ENCODE results near the gene NRG2. TPM values are rescaled to one million over a fixed set of nuclear protein-coding genes. Genes with fewer than 3 reads are reported as not detected.

NRG2 gene
- total and polyA plus RNA-seq, 12 donors: 0.64 to 6.6 (median 2.9) TPM

- TF ChIP-seq, protein P1, sequence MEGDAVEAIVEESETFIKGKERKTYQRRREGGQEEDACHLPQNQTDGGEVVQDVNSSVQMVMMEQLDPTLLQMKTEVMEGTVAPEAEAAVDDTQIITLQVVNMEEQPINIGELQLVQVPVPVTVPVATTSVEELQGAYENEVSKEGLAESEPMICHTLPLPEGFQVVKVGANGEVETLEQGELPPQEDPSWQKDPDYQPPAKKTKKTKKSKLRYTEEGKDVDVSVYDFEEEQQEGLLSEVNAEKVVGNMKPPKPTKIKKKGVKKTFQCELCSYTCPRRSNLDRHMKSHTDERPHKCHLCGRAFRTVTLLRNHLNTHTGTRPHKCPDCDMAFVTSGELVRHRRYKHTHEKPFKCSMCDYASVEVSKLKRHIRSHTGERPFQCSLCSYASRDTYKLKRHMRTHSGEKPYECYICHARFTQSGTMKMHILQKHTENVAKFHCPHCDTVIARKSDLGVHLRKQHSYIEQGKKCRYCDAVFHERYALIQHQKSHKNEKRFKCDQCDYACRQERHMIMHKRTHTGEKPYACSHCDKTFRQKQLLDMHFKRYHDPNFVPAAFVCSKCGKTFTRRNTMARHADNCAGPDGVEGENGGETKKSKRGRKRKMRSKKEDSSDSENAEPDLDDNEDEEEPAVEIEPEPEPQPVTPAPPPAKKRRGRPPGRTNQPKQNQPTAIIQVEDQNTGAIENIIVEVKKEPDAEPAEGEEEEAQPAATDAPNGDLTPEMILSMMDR (IDR thresholded peaks at IDR 0.05): no peak
- H3K9me3 ChIP-seq: no peaks in the 10 kb centered on the region
- H3K27me3 ChIP-seq: peaks cover 0 to 56% (median 17%) of the 10 kb centered on the region in 7 donors
- no peak for ATAC-seq
- intact Hi-C loops (cut with DNase I): no loop called here
- H3K4me3 ChIP-seq: no peak overlapping the region
- DNase-seq: no peak
- H3K36me3 ChIP-seq: no peaks in the 10 kb centered on the region
- H3K27ac ChIP-seq: no peak overlapping the region
- 63 to 83% methylated on average over 2 of the region's 2 CpGs for WGBS, 2 donors
- peaks cover 15 to 32% (median 23%) of the 10 kb centered on the region in 9 donors for H3K4me1 ChIP-seq
These were observed 141.9 kb downstream of the NRG2 start for GRCh38 chr5:139901251-139901575.

- Histone ChIP-seq H3K27ac (no peak overlapping the region), H3K36me3 (no peaks in the 10 kb centered on the region), H3K4me1 (peaks cover 17 to 37% (median 28%) of the 10 kb centered on the region in 9 donors), H3K27me3 (peaks cover 0 to 51% (median 17%) of the 10 kb centered on the region in 7 donors), H3K9me3 (no peaks in the 10 kb centered on the region), H3K4me3 (no peak overlapping the region)
- no peak for ATAC-seq
- WGBS, 2 donors: 86 to 91% methylated on average over 3 of the region's 3 CpGs
- TF ChIP-seq, protein P1 (IDR thresholded peaks at IDR 0.05): no peak
- intact Hi-C loops (cut with DNase I): no loop called here
- DNase-seq: no peak
These were observed 142.4 kb downstream of the NRG2 start for GRCh38 chr5:139900546-139901250.

GRCh38 chr5:139898981-139899380 is 144.1 kb downstream of the NRG2 start:
- no peak for DNase-seq
- Histone ChIP-seq H3K4me1 (peaks cover 9 to 38% (median 25%) of the 10 kb centered on the region in 9 donors), H3K4me3 (no peak overlapping the region), H3K9me3 (no peaks in the 10 kb centered on the region), H3K36me3 (no peaks in the 10 kb centered on the region), H3K27me3 (peaks cover 0 to 33% (median 15%) of the 10 kb centered on the region in 7 donors), H3K27ac (no peak overlapping the region)
- intact Hi-C loops (cut with DNase I): loop anchor here in 1 of 10 donors (10.0 kb wide), 1 partner anchor 66 kb away; no protein-coding TSS in a partner anchor
- 82 to 93% methylated on average over 2 of the region's 2 CpGs for WGBS, 2 donors
- ATAC-seq: no peak
- TF ChIP-seq, protein P1 (IDR thresholded peaks at IDR 0.05): no peak

DNA sequence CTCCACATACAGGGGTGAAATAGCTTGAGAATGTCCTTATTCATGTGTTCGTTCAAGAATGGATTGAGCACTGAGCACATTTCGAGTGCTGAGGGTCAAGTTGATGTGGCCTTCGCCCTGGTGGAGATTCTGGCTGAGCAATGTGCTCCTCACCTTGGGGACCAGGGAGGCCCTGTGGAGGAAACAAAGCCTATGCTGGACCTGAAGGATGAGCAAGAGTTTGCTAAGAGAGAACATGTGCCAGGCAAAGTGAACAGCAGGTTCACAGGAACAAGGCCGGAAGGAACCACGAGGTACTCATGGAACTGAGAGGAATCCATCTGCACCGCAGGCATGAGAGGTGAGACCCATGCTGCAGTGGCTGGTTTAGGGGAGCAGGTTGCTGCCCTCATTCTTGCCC is 145.1 kb downstream of the NRG2 start:
- WGBS, 2 donors: 93 to 96% methylated on average over 6 of the region's 6 CpGs
- Histone ChIP-seq H3K4me3 (no peak overlapping the region), H3K9me3 (no peaks in the 10 kb centered on the region), H3K27ac (no peak overlapping the region), H3K4me1 (peaks cover 3 to 32% (median 18%) of the 10 kb centered on the region in 9 donors), H3K27me3 (peaks cover 0 to 23% (median 7%) of the 10 kb centered on the region in 7 donors), H3K36me3 (no peaks in the 10 kb centered on the region)
- TF ChIP-seq, protein P1 (IDR thresholded peaks at IDR 0.05): no peak
- intact Hi-C loops (cut with DNase I): loop anchor here in 1 of 10 donors (10.0 kb wide), 1 partner anchor 67 kb away; no protein-coding TSS in a partner anchor
- DNase-seq (no peak), ATAC-seq (no peak)

All from heart right ventricle (tissue), 16 donors.